Erythroblast (primary cell): Measurements from ENCODE around the gene GNAO1.

Experiments
- GATA1 ChIP-seq: IDR thresholded peaks from 2 replicates; pipeline ENCODE4 v1.6.1; 2011; ENCODE audit warnings: low read depth, mild to moderate bottlenecking, control low read depth, low read length, moderate library complexity
- POLR2A ChIP-seq: IDR thresholded peaks from 2 replicates; pipeline ENCODE4 v1.6.1; 2011; ENCODE audit warnings: mild to moderate bottlenecking, low read length

DNA sequence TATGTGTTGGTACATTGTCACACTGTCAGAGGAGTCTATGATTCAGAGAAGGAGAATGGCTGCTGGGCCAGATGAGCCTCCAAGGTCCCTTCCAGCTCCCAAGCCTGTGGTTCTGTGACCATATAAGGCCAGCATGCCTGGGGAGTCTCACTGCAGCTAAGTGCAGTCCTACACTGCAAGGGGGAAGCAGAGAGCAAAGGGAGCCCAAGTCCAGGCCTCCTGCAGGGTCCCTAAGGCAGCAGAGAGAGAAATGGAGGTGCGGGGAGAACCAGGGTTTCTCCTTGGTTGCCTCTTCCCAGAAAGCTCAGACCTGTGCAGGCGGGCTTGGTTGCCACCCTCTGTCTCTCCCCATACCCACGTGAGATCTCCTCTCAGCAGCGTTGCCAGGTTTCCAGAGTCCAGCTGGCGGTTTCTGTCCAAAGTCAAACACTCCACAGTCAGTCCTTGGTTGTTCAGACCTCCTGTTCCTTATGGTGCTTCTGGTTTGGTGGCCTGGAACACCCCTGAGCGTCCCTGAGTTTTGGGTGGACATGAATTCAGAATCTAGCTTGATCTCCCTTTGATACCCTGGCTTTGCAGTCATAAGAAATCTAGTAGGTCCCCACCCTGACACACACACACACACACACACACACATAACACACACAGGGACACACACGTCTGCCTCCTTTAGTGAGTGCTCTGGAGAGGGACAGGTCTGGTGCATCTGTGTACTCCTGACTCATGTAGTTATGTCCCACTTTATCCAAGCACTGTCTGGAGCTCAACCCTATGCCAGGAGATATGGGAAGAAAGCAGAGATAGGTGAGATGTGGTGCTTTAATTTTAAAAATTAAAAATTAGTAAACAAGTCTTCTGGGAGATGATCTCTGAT, 78.8 kb downstream of the GNAO1 start:
- TF ChIP-seq POLR2A (no peak), GATA1 (no peak)
